MM.1S (cell line): Measurements from ENCODE around the gene HPS4.

Experiments used
- CTCF ChIP-seq: fragments of 300-600 bp; sonication (generic); IDR thresholded peaks from 2 replicates; pipeline ENCODE4 v1.5.1; 2016; ENCODE audit warnings: antibody characterized with exemption, low read length, mixed read lengths
- EZH2 ChIP-seq: fragments of 300-600 bp; sonication (generic); optimal IDR thresholded peaks from 2 replicates; pipeline ENCODE3; 2017; ENCODE audit warnings: low read depth, mild to moderate bottlenecking, antibody characterized with exemption, low read length, mixed read lengths
- EZH2phosphoT487 ChIP-seq: fragments of 300-600 bp; sonication (generic); IDR thresholded peaks from 2 replicates; pipeline ENCODE4 v1.6.1; 2018; ENCODE audit warnings: antibody characterized with exemption, low read length

GRCh38 chr22:26431261-26431995 is 52.2 kb downstream of the HPS4 start:
- TF ChIP-seq CTCF (no peak), EZH2 (no peak), EZH2phosphoT487 (no peak)
